SU-DHL-6 (cell line): ENCODE measurements around the gene BIRC3.

ENCODE experiments used
- H2AFZ ChIP-seq: fragments of 200-600 bp; sonication (generic); 2 replicates; pipeline ENCODE4 v1.6.1; 2014; ENCODE audit warnings: low read depth, mild to moderate bottlenecking, moderate library complexity, mixed read lengths, antibody characterized with exemption, low read length; ENCODE audit not compliant: severe bottlenecking
- H3F3A ChIP-seq: fragments of 200-600 bp; shearing (Covaris generic); 2 replicates; pipeline ENCODE4 v1.6.0; 2016; ENCODE audit warnings: antibody characterized with exemption, mild to moderate bottlenecking; ENCODE audit not compliant: insufficient read depth
- H3K27ac ChIP-seq: fragments of 200-600 bp; sonication (generic); 2 replicates; pipeline ENCODE4 v1.5.1; 2016; ENCODE audit warnings: low read depth, mild to moderate bottlenecking, low read length, moderate library complexity, mixed read lengths
- H3K27me3 ChIP-seq: fragments of 200-600 bp; sonication (generic), shearing (Covaris generic); 2 replicates; pipeline ENCODE4 v1.6.0; 2014; ENCODE audit warnings: mild to moderate bottlenecking, low read length
- H3K36me3 ChIP-seq: fragments of 200-600 bp; sonication (generic); 2 replicates; pipeline ENCODE4 v1.6.1; 2014; ENCODE audit warnings: mild to moderate bottlenecking, low read length, mixed read lengths
- H3K4me2 ChIP-seq: fragments of 300-600, 200-600 bp; shearing (Covaris generic), sonication (generic); 2 replicates; pipeline ENCODE4 v1.6.0; 2014; ENCODE audit warnings: low read length, low read depth, mild to moderate bottlenecking; ENCODE audit not compliant: poor library complexity, severe bottlenecking
- H3K4me3 ChIP-seq: fragments of 200-600 bp; sonication (generic); 2 replicates; pipeline ENCODE4 v1.5.1; 2014; ENCODE audit warnings: antibody characterized with exemption, low read length, mild to moderate bottlenecking, mixed read lengths; ENCODE audit not compliant: insufficient read depth, poor library complexity, severe bottlenecking
- H3K79me2 ChIP-seq: fragments of 200-600 bp; sonication (generic); 2 replicates; pipeline ENCODE4 v1.6.1; 2014; ENCODE audit warnings: mild to moderate bottlenecking, low read length, moderate library complexity; ENCODE audit not compliant: insufficient read depth
- H3K9ac ChIP-seq: fragments of 200-600 bp; sonication (generic); 2 replicates; pipeline ENCODE4 v1.7.0; 2014; ENCODE audit warnings: mild to moderate bottlenecking, low read length
- H3K9me2 ChIP-seq: fragments of 200-600 bp; sonication (generic); replicated peaks from 2 replicates; pipeline ENCODE4 v1.6.1; 2014; ENCODE audit warnings: low read length; ENCODE audit not compliant: insufficient read depth
- H3K9me3 ChIP-seq: fragments of 200-600 bp; sonication (generic); 2 replicates; pipeline ENCODE4 v1.6.1; 2014; ENCODE audit warnings: low read length, mixed read lengths; ENCODE audit not compliant: insufficient read depth
- H4K20me1 ChIP-seq: fragments of 200-600 bp; sonication (generic); 2 replicates; pipeline ENCODE4 v1.6.1; 2014; ENCODE audit warnings: low read depth, mild to moderate bottlenecking, antibody characterized with exemption, low read length, moderate library complexity, mixed read lengths
- EZH2phosphoT487 ChIP-seq: fragments of 200-600 bp; sonication (generic), shearing (Covaris generic); conservative IDR thresholded peaks from 2 replicates; pipeline ENCODE4 v1.6.1; 2018; ENCODE audit warnings: mild to moderate bottlenecking, antibody characterized with exemption, low read length, moderate library complexity, mixed read lengths
- TF ChIP-seq, protein P1 (sequence below): fragments of 200-600 bp; sonication (generic); IDR thresholded peaks from one replicate; pipeline ENCODE4 v1.5.1; 2017; ENCODE audit warnings: antibody characterized with exemption, mild to moderate bottlenecking, low read length, moderate library complexity; ENCODE audit not compliant: insufficient read depth, poor library complexity, severe bottlenecking

The BIRC3 gene

DNA sequence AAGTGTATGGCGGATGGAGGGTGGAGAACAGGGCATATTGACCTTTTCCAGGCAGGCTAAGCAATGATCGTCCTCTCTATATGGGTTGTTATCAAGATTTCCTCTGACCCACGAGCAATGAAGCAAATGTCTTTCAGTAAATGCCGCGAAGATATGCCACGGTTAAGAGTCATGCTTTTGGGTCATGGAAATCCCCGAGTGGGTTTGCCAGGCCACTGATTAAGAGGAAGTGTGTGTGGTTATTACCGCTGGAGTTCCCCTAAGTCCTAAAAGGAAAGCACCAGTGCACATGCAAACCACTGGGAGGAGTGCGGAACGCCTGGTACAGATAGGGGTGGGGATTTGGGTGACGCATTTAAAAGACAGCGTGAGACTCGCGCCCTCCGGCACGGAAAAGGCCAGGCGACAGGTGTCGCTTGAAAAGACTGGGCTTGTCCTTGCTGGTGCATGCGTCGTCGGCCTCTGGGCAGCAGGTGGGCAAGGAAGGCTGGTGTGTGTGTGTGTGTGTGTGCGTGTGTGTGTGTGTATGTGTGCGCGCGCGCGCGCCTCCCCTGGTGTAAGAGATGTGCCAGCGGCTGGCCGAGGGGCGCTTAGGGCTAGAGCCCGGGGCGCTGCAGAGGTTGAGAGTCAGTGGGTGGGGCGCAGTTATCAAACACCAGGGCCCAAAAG lies at the start of gene BIRC3:
BIRC3 (plus strand) TSS at position 386 of the 669 bp plus-strand sequence. CDS start 7,026 bp downstream, outside the sequence.
- Histone ChIP-seq H3K4me2 (peak within 1 kb of the TSS; percentile 93), H3K9me2 (no peaks in the 10 kb centered on the region), H3K9ac (peak within 1 kb of the TSS; percentile 85), H3K27ac (peak within 1 kb of the TSS; percentile 94), H3K79me2 (peaks cover 48% of the 10 kb centered on the region), H4K20me1 (no peaks in the 10 kb centered on the region), H3K9me3 (no peaks in the 10 kb centered on the region), H3K27me3 (no peaks in the 10 kb centered on the region), H3K36me3 (peaks cover 13% of the 10 kb centered on the region), H3K4me3 (peak within 1 kb of the TSS; percentile 76), H3F3A (peaks cover 61% of the 10 kb centered on the region), H2AFZ (no peak within 1 kb of the TSS)
- TF ChIP-seq EZH2phosphoT487: no peak
- TF ChIP-seq, protein P1, sequence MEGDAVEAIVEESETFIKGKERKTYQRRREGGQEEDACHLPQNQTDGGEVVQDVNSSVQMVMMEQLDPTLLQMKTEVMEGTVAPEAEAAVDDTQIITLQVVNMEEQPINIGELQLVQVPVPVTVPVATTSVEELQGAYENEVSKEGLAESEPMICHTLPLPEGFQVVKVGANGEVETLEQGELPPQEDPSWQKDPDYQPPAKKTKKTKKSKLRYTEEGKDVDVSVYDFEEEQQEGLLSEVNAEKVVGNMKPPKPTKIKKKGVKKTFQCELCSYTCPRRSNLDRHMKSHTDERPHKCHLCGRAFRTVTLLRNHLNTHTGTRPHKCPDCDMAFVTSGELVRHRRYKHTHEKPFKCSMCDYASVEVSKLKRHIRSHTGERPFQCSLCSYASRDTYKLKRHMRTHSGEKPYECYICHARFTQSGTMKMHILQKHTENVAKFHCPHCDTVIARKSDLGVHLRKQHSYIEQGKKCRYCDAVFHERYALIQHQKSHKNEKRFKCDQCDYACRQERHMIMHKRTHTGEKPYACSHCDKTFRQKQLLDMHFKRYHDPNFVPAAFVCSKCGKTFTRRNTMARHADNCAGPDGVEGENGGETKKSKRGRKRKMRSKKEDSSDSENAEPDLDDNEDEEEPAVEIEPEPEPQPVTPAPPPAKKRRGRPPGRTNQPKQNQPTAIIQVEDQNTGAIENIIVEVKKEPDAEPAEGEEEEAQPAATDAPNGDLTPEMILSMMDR: peak; percentile 25

GRCh38 chr11:102267609-102268008 lies 49.7 kb upstream of the BIRC3 start:
- Histone ChIP-seq H3K9ac (no peak overlapping the region), H3K27ac (no peak overlapping the region), H2AFZ (no peak overlapping the region)

GRCh38 chr11:102268083-102268984 lies 49.0 kb upstream of the BIRC3 start:
- Histone ChIP-seq H2AFZ (peak overlapping the region; percentile 25), H3K79me2 (no peaks in the 10 kb centered on the region), H3F3A (peaks cover 9% of the 10 kb centered on the region; the same call in 1 of the 2 replicates), H4K20me1 (no peaks in the 10 kb centered on the region), H3K4me2 (peak overlapping the region; percentile 53), H3K9me2 (no peaks in the 10 kb centered on the region), H3K9ac (peak overlapping the region; percentile 15; the same call in 1 of the 2 replicates), H3K27me3 (no peaks in the 10 kb centered on the region), H3K27ac (no peak overlapping the region), H3K9me3 (no peaks in the 10 kb centered on the region), H3K36me3 (no peaks in the 10 kb centered on the region), H3K4me3 (peak overlapping the region; percentile 38)
- TF ChIP-seq EZH2phosphoT487: no peak
- TF ChIP-seq, protein P1: peak; percentile 42

More at GRCh38 chr11:102267609-102268008, 49.7 kb upstream of the BIRC3 start:
- H3K36me3 ChIP-seq: no peaks in the 10 kb centered on the region
- H3K9me2 ChIP-seq: no peaks in the 10 kb centered on the region
- TF ChIP-seq, protein P1: no peak
- no peak for TF ChIP-seq EZH2phosphoT487
- no peaks in the 10 kb centered on the region for H3K9me3 ChIP-seq
- no peak overlapping the region for H3K4me2 ChIP-seq
- H4K20me1 ChIP-seq: no peaks in the 10 kb centered on the region
- H3K4me3 ChIP-seq: no peak overlapping the region
- H3F3A ChIP-seq: peaks cover 9% of the 10 kb centered on the region; the same call in 1 of the 2 replicates
- no peaks in the 10 kb centered on the region for H3K79me2 ChIP-seq
- no peaks in the 10 kb centered on the region for H3K27me3 ChIP-seq
